GM23248 (cell line): Measurements from ENCODE around the gene PRDM7. TPM values are rescaled to one million over a fixed set of nuclear protein-coding genes. Genes with fewer than 3 reads are reported as not detected.
A peak's percentile ranks its signal among the peaks of the same experiment; 100 is the strongest.

ENCODE experiments used
- DNase-seq: peaks from one replicate; pipeline ENCODE4 v3.0.0-alpha.2; 2015
- H2AFZ ChIP-seq: fragments of 200-600 bp; sonication (generic); 2 replicates; pipeline ENCODE4 v1.6.1; 2016; ENCODE audit warnings: antibody characterized with exemption
- H3F3A ChIP-seq: fragments of 200-600 bp; sonication (generic); 2 replicates; pipeline ENCODE4 v1.6.1; 2016; ENCODE audit warnings: mild to moderate bottlenecking, antibody characterized with exemption, mixed run types; ENCODE audit not compliant: insufficient read depth
- H3K27ac ChIP-seq: fragments of 200-600 bp; sonication (generic); 2 replicates; pipeline ENCODE4 v1.5.1; 2016; ENCODE audit warnings: mild to moderate bottlenecking
- H3K27me3 ChIP-seq: fragments of 200-600 bp; sonication (generic); replicated peaks from 2 replicates; pipeline ENCODE4 v1.6.1; 2016; ENCODE audit warnings: mild to moderate bottlenecking; ENCODE audit not compliant: insufficient read depth
- H3K36me3 ChIP-seq: fragments of 200-600 bp; sonication (generic); 2 replicates; pipeline ENCODE4 v1.6.1; 2016; ENCODE audit warnings: low read depth, mild to moderate bottlenecking
- H3K4me1 ChIP-seq: fragments of 200-600 bp; sonication (generic); 2 replicates; pipeline ENCODE4 v1.6.1; 2016; ENCODE audit warnings: mild to moderate bottlenecking; ENCODE audit not compliant: insufficient read depth
- H3K4me2 ChIP-seq: fragments of 200-600 bp; sonication (generic); one replicate; pipeline ENCODE4 v1.6.1; 2016; ENCODE audit warnings: mild to moderate bottlenecking; ENCODE audit not compliant: unreplicated experiment
- H3K4me3 ChIP-seq: fragments of 200-600 bp; sonication (generic); 2 replicates; pipeline ENCODE4 v1.5.1; 2016; ENCODE audit warnings: mild to moderate bottlenecking
- H3K79me2 ChIP-seq: fragments of 200-600 bp; sonication (generic); 2 replicates; pipeline ENCODE4 v1.6.1; 2016; ENCODE audit warnings: mild to moderate bottlenecking; ENCODE audit not compliant: insufficient read depth
- H3K9ac ChIP-seq: fragments of 200-600 bp; sonication (generic); 2 replicates; pipeline ENCODE4 v1.6.1; 2016; ENCODE audit warnings: mild to moderate bottlenecking
- H3K9me2 ChIP-seq: fragments of 200-600 bp; sonication (generic); 2 replicates; pipeline ENCODE4 v1.6.1; 2016; ENCODE audit warnings: mixed run types, mild to moderate bottlenecking, moderate library complexity; ENCODE audit not compliant: insufficient read depth
- H3K9me3 ChIP-seq: fragments of 200-600 bp; sonication (generic); one replicate; pipeline ENCODE4 v1.6.1; 2017; ENCODE audit warnings: low read depth
- H4K20me1 ChIP-seq: fragments of 200-600 bp; sonication (generic); 2 replicates; pipeline ENCODE4 v1.6.0; 2016; ENCODE audit not compliant: insufficient read depth
- EZH2 ChIP-seq: fragments of 200-600 bp; sonication (generic); IDR thresholded peaks from 2 replicates; pipeline ENCODE4 v1.6.1; 2018; ENCODE audit warnings: antibody characterized with exemption, mild to moderate bottlenecking; ENCODE audit not compliant: insufficient read depth, poor library complexity, severe bottlenecking
- EZH2phosphoT487 ChIP-seq: fragments of 200-600 bp; sonication (generic); IDR thresholded peaks from 2 replicates; pipeline ENCODE4 v1.6.1; 2018; ENCODE audit warnings: antibody characterized with exemption, moderate library complexity, mild to moderate bottlenecking, low read depth; ENCODE audit not compliant: insufficient read depth
- WGBS, 2 experiments: methylation state at CpG; one replicate each; pipeline ENCODE4 v1.1.6; 2015 to 2017; ENCODE audit warnings: low lambda C conversion rate in 2 of 2, low coverage in 1 of 2; ENCODE audit errors: missing lambda C conversion rate in 2 of 2; 5-methylcytosine and 5-hydroxymethylcytosine counted together
- in situ Hi-C: fragments of 300-500 bp; cut with MboI; formaldehyde crosslinking; loops from 2 replicates; pipeline ENCODE4 v1.15.0; 2020
- polyA plus RNA-seq: library from polyadenylated mRNA; unstranded; fragments of >200 nt; fragmentation: Nextera tagmentation; extraction: Ambion mirVana; gene quantifications from 2 replicates; pipeline ENCODE4 v1.2.1, GENCODE V29; 2016
- total RNA-seq: library from RNA; depleted of rRNA; stranded (reverse); fragments of >200 nt; shearing (Covaris generic); gene quantifications from 2 replicates; pipeline ENCODE4 v1.2.3, GENCODE V29; 2014

The PRDM7 gene
- total and polyA plus RNA-seq, 2 experiments from 2014 or later, result not detected

DNA sequence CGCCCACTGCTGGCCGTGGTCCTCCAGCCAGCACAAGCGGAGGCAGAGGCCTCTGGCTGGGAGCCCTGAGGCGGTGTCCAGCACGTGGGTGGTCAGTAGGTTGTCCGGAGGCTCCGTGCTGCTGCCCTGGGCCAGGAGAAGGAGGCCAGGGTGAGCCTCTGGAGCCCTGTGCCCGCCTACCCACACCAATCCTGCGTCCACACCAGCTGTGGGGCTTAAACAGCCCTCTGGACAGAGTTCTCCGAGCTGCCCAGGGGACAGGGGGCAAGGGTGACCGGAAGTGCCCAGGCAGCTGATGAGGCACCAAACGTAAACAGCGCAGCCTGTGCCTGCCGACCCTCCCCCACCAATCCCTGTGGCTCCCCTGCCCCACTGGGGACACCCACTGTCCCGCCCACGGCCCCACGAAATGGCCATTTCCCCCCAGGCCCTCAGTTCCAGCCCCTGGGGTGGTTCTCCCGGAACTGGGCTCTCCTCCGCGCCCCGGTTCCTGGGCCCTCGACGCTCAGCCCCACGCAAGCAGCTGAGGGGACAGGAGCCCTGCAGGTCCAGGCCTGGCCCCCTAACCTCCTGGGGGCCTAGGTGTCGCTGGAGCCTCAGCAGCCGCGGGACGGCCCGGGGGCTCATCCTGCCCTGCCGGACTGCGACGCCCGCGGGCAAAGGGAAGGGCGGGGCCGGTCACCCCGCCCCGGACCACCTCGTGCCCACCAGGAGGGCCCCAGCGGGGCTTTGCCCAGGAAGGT, 30.0 kb downstream of the PRDM7 start:
- 2 to 6% methylated on average over 20 to 35 of the region's 40 CpGs for WGBS, 2 experiments

DNA sequence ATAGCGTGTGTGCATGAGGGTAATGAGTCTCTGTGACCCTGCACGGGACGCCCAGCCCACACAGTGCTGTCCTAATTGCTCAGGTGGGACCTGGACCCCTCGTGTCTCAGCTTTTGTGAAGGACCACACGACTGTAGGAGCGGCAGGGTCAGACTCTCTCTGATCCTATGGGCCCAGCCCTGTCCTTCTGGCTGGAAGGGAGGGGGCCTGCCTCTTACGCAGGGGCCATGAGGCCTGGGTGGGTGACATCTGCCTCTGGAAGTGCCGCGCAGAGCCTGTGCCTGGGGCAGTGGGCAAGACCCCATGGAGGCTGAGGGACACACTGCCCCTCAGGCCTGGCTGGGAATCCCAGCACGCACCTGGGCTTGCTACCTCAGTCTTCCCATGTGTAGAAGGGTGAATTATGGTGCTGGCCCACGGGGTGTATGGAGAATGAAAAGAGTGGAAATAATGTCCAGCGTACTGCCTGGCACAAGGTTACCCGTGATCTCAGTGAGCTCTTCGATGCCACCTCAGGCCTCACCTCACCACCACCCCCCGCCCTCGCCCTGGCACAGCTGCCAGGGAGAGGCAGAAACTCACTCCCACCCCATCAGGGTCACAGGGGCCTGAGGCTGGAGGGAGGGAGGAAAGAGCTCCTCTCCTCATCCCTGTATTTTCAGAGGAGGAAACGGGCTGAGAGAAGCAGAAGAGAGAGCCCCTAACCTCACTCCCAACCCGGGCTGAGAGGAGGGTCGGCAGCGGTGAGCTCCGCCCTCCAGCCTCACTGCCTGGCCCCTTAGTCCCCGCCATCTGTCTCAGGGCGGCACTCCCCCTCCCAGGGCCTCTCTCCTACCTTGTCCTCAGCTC, 30.8 kb downstream of the PRDM7 start:
- peak overlapping the region; percentile 40 for H3K9ac ChIP-seq
- peak overlapping the region; percentile 72 for H3K4me2 ChIP-seq
- no peak for DNase-seq
- H3K27ac ChIP-seq, result no peak overlapping the region
- H3K4me1 ChIP-seq, result 0 out of 2 replicates have a peak, but pooled peaks cover 7% of the 10 kb centered on the region
- H3K9me3 ChIP-seq, result no peaks in the 10 kb centered on the region
- in situ Hi-C loops, result no loop called here
- H3K9me2 ChIP-seq, result no peaks in the 10 kb centered on the region
- H3K79me2 ChIP-seq, result no peaks in the 10 kb centered on the region
- H3K27me3 ChIP-seq, result no peaks in the 10 kb centered on the region
- H3F3A ChIP-seq, result no peaks in the 10 kb centered on the region; the same call in 1 of the 2 replicates
- WGBS, 2 experiments, result 45 to 52% methylated on average over 21 to 23 of the region's 23 CpGs
- no peak for TF ChIP-seq EZH2
- no peak for TF ChIP-seq EZH2phosphoT487
- H4K20me1 ChIP-seq, result no peaks in the 10 kb centered on the region
- peak overlapping the region; percentile 50 for H3K4me3 ChIP-seq
- H2AFZ ChIP-seq, result peak overlapping the region; percentile 77
- H3K36me3 ChIP-seq, result no peaks in the 10 kb centered on the region

More for the DNA sequence above, 30.0 kb downstream of the PRDM7 start:
- H3K36me3 ChIP-seq, result no peaks in the 10 kb centered on the region
- no peak overlapping the region for H3K27ac ChIP-seq
- H3K4me3 ChIP-seq, result peak overlapping the region; percentile 50
- H2AFZ ChIP-seq, result peak overlapping the region; percentile 77
- H3K27me3 ChIP-seq, result no peaks in the 10 kb centered on the region
- H3K9ac ChIP-seq, result peak overlapping the region; percentile 40
- no peaks in the 10 kb centered on the region for H3K79me2 ChIP-seq
- no peaks in the 10 kb centered on the region for H4K20me1 ChIP-seq
- in situ Hi-C loops, result no loop called here
- H3K9me3 ChIP-seq, result no peaks in the 10 kb centered on the region
- H3K4me2 ChIP-seq, result peak overlapping the region; percentile 72
- H3K4me1 ChIP-seq, result 0 out of 2 replicates have a peak, but pooled peaks cover 7% of the 10 kb centered on the region
- peak; percentile 71 for DNase-seq
- H3F3A ChIP-seq, result no peaks in the 10 kb centered on the region; the same call in 1 of the 2 replicates
- H3K9me2 ChIP-seq, result no peaks in the 10 kb centered on the region
- TF ChIP-seq EZH2 (no peak), EZH2phosphoT487 (no peak)

DNA sequence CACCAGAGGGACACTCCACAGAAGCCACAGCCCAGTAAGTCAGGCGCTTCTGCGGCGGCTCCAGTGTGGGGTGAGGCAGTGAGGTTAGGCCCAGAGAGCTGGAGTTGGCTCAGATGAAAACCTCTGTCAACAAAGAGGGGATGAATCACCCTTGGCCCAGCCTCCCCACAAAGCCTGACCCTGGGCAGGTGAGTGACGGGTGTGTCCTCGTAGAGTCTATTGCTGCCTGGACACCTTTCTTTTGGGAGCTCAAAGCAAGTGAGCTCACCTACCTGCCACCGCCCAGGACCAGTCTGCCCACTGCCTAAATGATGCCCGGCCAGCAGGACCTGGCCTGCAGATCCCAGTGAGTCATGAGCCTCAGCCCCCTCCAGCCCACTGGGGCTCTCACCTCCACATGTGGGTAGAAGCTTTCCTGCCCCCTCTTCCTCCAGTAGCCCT, 33.0 kb downstream of the PRDM7 start:
- H3K27me3 ChIP-seq, result no peaks in the 10 kb centered on the region
- H2AFZ ChIP-seq, result no peak overlapping the region
- H3K4me1 ChIP-seq, result 0 out of 2 replicates have a peak, but pooled peaks cover 7% of the 10 kb centered on the region
- 82% methylated on average over 7 of the region's 7 CpGs for WGBS, 2 experiments
- H3K27ac ChIP-seq, result no peak overlapping the region
- no peaks in the 10 kb centered on the region for H3K9me2 ChIP-seq
- no peaks in the 10 kb centered on the region for H4K20me1 ChIP-seq
- no peak overlapping the region for H3K9ac ChIP-seq
- in situ Hi-C loops, result no loop called here
- no peaks in the 10 kb centered on the region; the same call in 1 of the 2 replicates for H3F3A ChIP-seq
- H3K36me3 ChIP-seq, result no peaks in the 10 kb centered on the region
- no peak overlapping the region for H3K4me2 ChIP-seq
- TF ChIP-seq EZH2phosphoT487, result no peak
- TF ChIP-seq EZH2, result no peak
- no peak for DNase-seq
- no peak overlapping the region for H3K4me3 ChIP-seq
- H3K79me2 ChIP-seq, result no peaks in the 10 kb centered on the region
- H3K9me3 ChIP-seq, result no peaks in the 10 kb centered on the region

DNA sequence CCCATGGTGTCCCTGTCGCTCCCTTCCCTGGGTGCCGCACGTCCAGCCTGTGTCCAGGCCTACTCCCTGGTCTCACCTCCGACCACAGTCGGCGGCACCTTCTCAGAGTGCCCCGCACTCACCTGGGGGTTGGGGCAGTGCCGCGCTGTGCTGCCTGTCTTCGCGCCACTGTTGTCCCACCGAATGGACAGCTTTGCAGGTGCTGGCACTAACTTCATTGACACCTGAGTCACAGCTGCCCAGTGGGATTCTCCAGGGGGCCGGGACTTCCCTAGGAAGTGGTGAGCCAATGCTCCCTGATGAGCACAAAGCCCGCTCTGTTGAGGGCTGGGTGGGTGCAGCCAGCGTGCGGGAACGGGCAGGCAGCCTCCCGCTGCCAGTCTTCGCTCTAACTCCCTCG, 33.6 kb downstream of the PRDM7 start:
- no peaks in the 10 kb centered on the region for H3K9me3 ChIP-seq
- no peak overlapping the region for H3K4me3 ChIP-seq
- no peak for DNase-seq
- H3K9ac ChIP-seq, result no peak overlapping the region
- in situ Hi-C loops, result no loop called here
- no peak overlapping the region for H2AFZ ChIP-seq
- 94 to 96% methylated on average over 20 of the region's 20 CpGs for WGBS, 2 experiments
- no peaks in the 10 kb centered on the region for H4K20me1 ChIP-seq
- TF ChIP-seq EZH2phosphoT487 (no peak), EZH2 (no peak)
- H3K27ac ChIP-seq, result no peak overlapping the region
- H3K79me2 ChIP-seq, result no peaks in the 10 kb centered on the region
- no peak overlapping the region for H3K4me2 ChIP-seq
- H3K36me3 ChIP-seq, result no peaks in the 10 kb centered on the region
- H3K27me3 ChIP-seq, result no peaks in the 10 kb centered on the region
- no peaks in the 10 kb centered on the region for H3K9me2 ChIP-seq
- H3F3A ChIP-seq, result no peaks in the 10 kb centered on the region; the same call in 1 of the 2 replicates
- H3K4me1 ChIP-seq, result 0 out of 2 replicates have a peak, but pooled peaks cover 7% of the 10 kb centered on the region
